Adipocyte (in vitro differentiated cells): ENCODE measurements around the gene RAB24.

Experiments used
- DNase-seq: peaks from one replicate; pipeline ENCODE4 v3.0.0-alpha.2; 2015; ENCODE audit warnings: low read depth
- H3K27me3 ChIP-seq: replicated peaks from 2 replicates; pipeline ENCODE4 v1.7.0; 2013; ENCODE audit warnings: mild to moderate bottlenecking, low read length, moderate library complexity; ENCODE audit not compliant: control insufficient read depth, insufficient read depth
- H3K36me3 ChIP-seq: 2 replicates; pipeline ENCODE4 v1.7.0; 2013; ENCODE audit warnings: low read length, mild to moderate bottlenecking, moderate library complexity; ENCODE audit not compliant: control insufficient read depth, insufficient read depth, severe bottlenecking
- H3K4me1 ChIP-seq: 2 replicates; pipeline ENCODE4 v1.7.0; 2013; ENCODE audit warnings: mild to moderate bottlenecking, low read length, moderate library complexity; ENCODE audit not compliant: control insufficient read depth, insufficient read depth
- H3K4me3 ChIP-seq: 2 replicates; pipeline ENCODE4 v1.7.0; 2013; ENCODE audit warnings: mild to moderate bottlenecking, low read length, moderate library complexity
- H3K9ac ChIP-seq: 2 replicates; pipeline ENCODE4 v1.7.0; 2013; ENCODE audit warnings: mild to moderate bottlenecking, low read length, moderate library complexity
- H3K9me3 ChIP-seq: 2 replicates; pipeline ENCODE4 v1.7.0; 2013; ENCODE audit warnings: mild to moderate bottlenecking, low read length, moderate library complexity; ENCODE audit not compliant: control insufficient read depth

Gene RAB24

GRCh38 chr5:177299697-177300096, 3.8 kb downstream of the RAB24 start:
- Histone ChIP-seq H3K4me1 (peaks cover 28% of the 10 kb centered on the region), H3K27me3 (no peaks in the 10 kb centered on the region), H3K9ac (no peak overlapping the region), H3K9me3 (no peaks in the 10 kb centered on the region), H3K4me3 (no peak overlapping the region), H3K36me3 (peaks cover 23% of the 10 kb centered on the region)
- no peak for DNase-seq

GRCh38 chr5:177297922-177298321, 5.6 kb downstream of the RAB24 start:
- Histone ChIP-seq H3K9ac (no peak overlapping the region), H3K27me3 (no peaks in the 10 kb centered on the region), H3K36me3 (peaks cover 39% of the 10 kb centered on the region), H3K9me3 (no peaks in the 10 kb centered on the region), H3K4me1 (peaks cover 22% of the 10 kb centered on the region), H3K4me3 (no peak overlapping the region)
- DNase-seq, result no peak

GRCh38 chr5:177296581-177296980, 6.9 kb downstream of the RAB24 start:
- no peaks in the 10 kb centered on the region for H3K9me3 ChIP-seq
- H3K4me1 ChIP-seq, result peaks cover 11% of the 10 kb centered on the region
- H3K36me3 ChIP-seq, result peaks cover 52% of the 10 kb centered on the region
- no peaks in the 10 kb centered on the region for H3K27me3 ChIP-seq
- DNase-seq, result no peak
- H3K9ac ChIP-seq, result no peak overlapping the region
- no peak overlapping the region for H3K4me3 ChIP-seq

- H3K4me1 ChIP-seq, result peaks cover 11% of the 10 kb centered on the region
- no peaks in the 10 kb centered on the region for H3K9me3 ChIP-seq
- H3K27me3 ChIP-seq, result no peaks in the 10 kb centered on the region
- H3K4me3 ChIP-seq, result no peak overlapping the region
- peaks cover 47% of the 10 kb centered on the region for H3K36me3 ChIP-seq
- no peak overlapping the region for H3K9ac ChIP-seq
- no peak for DNase-seq
Measured at GRCh38 chr5:177295924-177296323, 7.6 kb downstream of the RAB24 start.

GRCh38 chr5:177294632-177295031, 8.9 kb downstream of the RAB24 start:
- peaks cover 46% of the 10 kb centered on the region for H3K36me3 ChIP-seq
- H3K4me1 ChIP-seq, result peaks cover 6% of the 10 kb centered on the region
- H3K9ac ChIP-seq, result no peak overlapping the region
- H3K4me3 ChIP-seq, result no peak overlapping the region
- H3K9me3 ChIP-seq, result no peaks in the 10 kb centered on the region
- DNase-seq, result no peak
- no peaks in the 10 kb centered on the region for H3K27me3 ChIP-seq

GRCh38 chr5:177293819-177294581, 9.5 kb downstream of the RAB24 start:
- Histone ChIP-seq H3K9me3 (no peaks in the 10 kb centered on the region), H3K4me1 (peaks cover 6% of the 10 kb centered on the region), H3K36me3 (peaks cover 48% of the 10 kb centered on the region), H3K27me3 (no peaks in the 10 kb centered on the region), H3K4me3 (no peak overlapping the region), H3K9ac (no peak overlapping the region)
- no peak for DNase-seq

- Histone ChIP-seq H3K9ac (no peak overlapping the region), H3K4me3 (no peak overlapping the region), H3K4me1 (no peaks in the 10 kb centered on the region), H3K27me3 (no peaks in the 10 kb centered on the region), H3K36me3 (peaks cover 68% of the 10 kb centered on the region), H3K9me3 (no peaks in the 10 kb centered on the region)
- DNase-seq, result no peak
Measured at GRCh38 chr5:177291735-177292134, 11.8 kb downstream of the RAB24 start.

GRCh38 chr5:177290816-177291596, 12.5 kb downstream of the RAB24 start:
- Histone ChIP-seq H3K4me1 (no peaks in the 10 kb centered on the region), H3K27me3 (no peaks in the 10 kb centered on the region), H3K36me3 (peaks cover 73% of the 10 kb centered on the region), H3K4me3 (no peak overlapping the region), H3K9ac (no peak overlapping the region), H3K9me3 (no peaks in the 10 kb centered on the region)
- DNase-seq, result no peak

- Histone ChIP-seq H3K36me3 (peaks cover 67% of the 10 kb centered on the region), H3K9me3 (no peaks in the 10 kb centered on the region), H3K9ac (no peak overlapping the region), H3K27me3 (no peaks in the 10 kb centered on the region), H3K4me1 (no peaks in the 10 kb centered on the region), H3K4me3 (no peak overlapping the region)
- DNase-seq, result no peak
Measured at GRCh38 chr5:177288191-177288590, 15.3 kb downstream of the RAB24 start.

GRCh38 chr5:177276886-177277285, 26.6 kb downstream of the RAB24 start:
- Histone ChIP-seq H3K36me3 (peaks cover 61% of the 10 kb centered on the region), H3K27me3 (no peaks in the 10 kb centered on the region), H3K4me1 (no peaks in the 10 kb centered on the region), H3K4me3 (no peak overlapping the region), H3K9ac (no peak overlapping the region), H3K9me3 (no peaks in the 10 kb centered on the region)
- no peak for DNase-seq

- Histone ChIP-seq H3K9me3 (no peaks in the 10 kb centered on the region), H3K4me3 (no peak overlapping the region), H3K36me3 (peaks cover 59% of the 10 kb centered on the region), H3K4me1 (peaks cover 3% of the 10 kb centered on the region), H3K27me3 (no peaks in the 10 kb centered on the region), H3K9ac (no peak overlapping the region)
- no peak for DNase-seq
Measured at GRCh38 chr5:177275883-177276282, 27.6 kb downstream of the RAB24 start.
